H9 (cell line): ENCODE data around the gene MUSK. TPM values are rescaled to one million over a fixed set of nuclear protein-coding genes. Genes with fewer than 3 reads are reported as not detected.

Experiments used
- DNase-seq: peaks from one replicate; pipeline ENCODE4 v3.0.0-alpha.2; 2017
- H2AFZ ChIP-seq: one replicate; pipeline ENCODE4 v1.6.1; 2013; ENCODE audit warnings: mild to moderate bottlenecking, low read length, control low read depth, moderate library complexity
- H2AK5ac ChIP-seq: 2 replicates; pipeline ENCODE4 v1.6.1; 2013; ENCODE audit warnings: low read length, control low read depth, mixed read lengths; ENCODE audit not compliant: insufficient read length
- H2BK120ac ChIP-seq: one replicate; pipeline ENCODE4 v1.6.1; 2013; ENCODE audit warnings: low read depth, mild to moderate bottlenecking, low read length, control low read depth, inconsistent platforms; ENCODE audit not compliant: poor library complexity, severe bottlenecking
- H2BK12ac ChIP-seq: 2 replicates; pipeline ENCODE4 v1.6.1; 2013; ENCODE audit warnings: low read length, control low read depth, mixed read lengths, low read depth; ENCODE audit not compliant: insufficient read length
- H2BK15ac ChIP-seq: 2 replicates; pipeline ENCODE4 v1.6.1; 2013; ENCODE audit warnings: low read depth, low read length, control low read depth
- H2BK20ac ChIP-seq: one replicate; pipeline ENCODE4 v1.6.1; 2013; ENCODE audit warnings: low read depth, mild to moderate bottlenecking, low read length, control low read depth, inconsistent platforms; ENCODE audit not compliant: poor library complexity, severe bottlenecking
- H2BK5ac ChIP-seq: 2 replicates; pipeline ENCODE4 v1.6.1; 2013; ENCODE audit warnings: low read length, control low read depth, mixed read lengths; ENCODE audit not compliant: insufficient read length
- H3K14ac ChIP-seq: 2 replicates; pipeline ENCODE4 v1.6.1; 2013; ENCODE audit warnings: low read length, control low read depth; ENCODE audit not compliant: insufficient read depth
- H3K18ac ChIP-seq: 2 replicates; pipeline ENCODE4 v1.6.1; 2013; ENCODE audit warnings: low read depth, mild to moderate bottlenecking, mixed read lengths, low read length, control low read depth; ENCODE audit not compliant: insufficient read length
- H3K23ac ChIP-seq: 2 replicates; pipeline ENCODE4 v1.6.1; 2013; ENCODE audit warnings: low read length, control low read depth, mixed read lengths, low read depth; ENCODE audit not compliant: insufficient read length
- H3K23me2 ChIP-seq: 2 replicates; pipeline ENCODE4 v1.6.1; 2013; ENCODE audit warnings: low read depth, mild to moderate bottlenecking, mixed read lengths, low read length, control low read depth; ENCODE audit not compliant: insufficient read length, poor library complexity, severe bottlenecking
- H3K27ac ChIP-seq: 2 replicates; pipeline ENCODE4 v1.5.1; 2013; ENCODE audit warnings: low read length, control low read depth, mixed read lengths, low read depth; ENCODE audit not compliant: insufficient read length
- H3K27me3 ChIP-seq: 2 replicates; pipeline ENCODE4 v1.6.1; 2013; ENCODE audit warnings: low read length, control low read depth, inconsistent platforms; ENCODE audit not compliant: insufficient read depth
- H3K4ac ChIP-seq: 2 replicates; pipeline ENCODE4 v1.6.1; 2013; ENCODE audit warnings: low read depth, mild to moderate bottlenecking, control low read depth, inconsistent platforms, low read length, moderate library complexity
- H3K4me1 ChIP-seq: 2 replicates; pipeline ENCODE4 v1.6.1; 2013; ENCODE audit warnings: low read length, control low read depth, inconsistent platforms; ENCODE audit not compliant: insufficient read depth
- H3K4me2 ChIP-seq: 2 replicates; pipeline ENCODE4 v1.6.1; 2013; ENCODE audit warnings: low read length, control low read depth, mixed read lengths; ENCODE audit not compliant: insufficient read length, insufficient read depth
- H3K56ac ChIP-seq: 2 replicates; pipeline ENCODE4 v1.6.1; 2013; ENCODE audit warnings: low read depth, mild to moderate bottlenecking, mixed read lengths, low read length, control low read depth; ENCODE audit not compliant: insufficient read length
- H3K79me1 ChIP-seq: 2 replicates; pipeline ENCODE4 v1.6.1; 2013; ENCODE audit warnings: low read depth, mild to moderate bottlenecking, moderate library complexity, low read length, control low read depth, inconsistent platforms; ENCODE audit not compliant: insufficient read depth, poor library complexity, severe bottlenecking
- H3K79me2 ChIP-seq: 2 replicates; pipeline ENCODE4 v1.6.1; 2013; ENCODE audit warnings: low read length, control low read depth, inconsistent platforms; ENCODE audit not compliant: insufficient read depth
- H3K9ac ChIP-seq: 2 replicates; pipeline ENCODE4 v1.6.1; 2013; ENCODE audit warnings: low read length, control low read depth, mixed read lengths; ENCODE audit not compliant: insufficient read length; ENCODE audit errors: extremely low read depth
- H3K9me3 ChIP-seq: one replicate; pipeline ENCODE4 v1.6.1; 2013; ENCODE audit warnings: low read depth, low read length, inconsistent platforms; ENCODE audit not compliant: control insufficient read depth
- H3T11ph ChIP-seq: one replicate; pipeline ENCODE4 v1.6.1; 2013; ENCODE audit warnings: mild to moderate bottlenecking, low read length, control low read depth, inconsistent platforms
- H4K20me1 ChIP-seq: one replicate; pipeline ENCODE4 v1.6.1; 2013; ENCODE audit not compliant: control insufficient read depth, insufficient read length, insufficient read depth
- H4K5ac ChIP-seq: 2 replicates; pipeline ENCODE4 v1.6.1; 2013; ENCODE audit warnings: low read depth, mild to moderate bottlenecking, mixed read lengths, low read length, control low read depth; ENCODE audit not compliant: insufficient read length
- H4K8ac ChIP-seq: replicated peaks from 2 replicates; pipeline ENCODE4 v1.6.1; 2013; ENCODE audit warnings: low read length, control low read depth, mixed read lengths, low read depth; ENCODE audit not compliant: insufficient read length
- H4K91ac ChIP-seq: 2 replicates; pipeline ENCODE4 v1.6.1; 2013; ENCODE audit warnings: low read depth, mild to moderate bottlenecking, moderate library complexity, mixed read lengths, low read length, control low read depth; ENCODE audit not compliant: insufficient read length
- H3K27ac Mint-ChIP-seq, 3 experiments: 2 replicates in 2 of 3; 3 replicates in 1 of 3; pipeline ENCODE4 v1.8.0; 2020 to 2021; ENCODE audit warnings: mixed read lengths in 3 of 3, mild to moderate bottlenecking in 1 of 3, moderate library complexity in 1 of 3
- H3K27me3 Mint-ChIP-seq: 2 replicates; pipeline ENCODE4 v1.8.0; 2021; ENCODE audit warnings: low read depth, mild to moderate bottlenecking, moderate library complexity, mixed read lengths
- H3K36me3 Mint-ChIP-seq, 3 experiments: 2 replicates in 2 of 3; 3 replicates in 1 of 3; pipeline ENCODE4 v1.8.0; 2020 to 2021; ENCODE audit warnings: low read depth in 3 of 3, mixed read lengths in 3 of 3; ENCODE audit not compliant: insufficient read depth in 1 of 3
- H3K4me1 Mint-ChIP-seq, 2 experiments: 2 replicates each; pipeline ENCODE4 v1.8.0; 2020; ENCODE audit warnings: mixed read lengths in 2 of 2
- H3K4me3 Mint-ChIP-seq, 2 experiments: 2 replicates in 1 of 2; 3 replicates in 1 of 2; pipeline ENCODE4 v1.8.0; 2020 to 2021; ENCODE audit warnings: mild to moderate bottlenecking in 2 of 2, mixed read lengths in 2 of 2, moderate library complexity in 1 of 2
- H3K9me3 Mint-ChIP-seq, 2 experiments: 2 replicates in 1 of 2; 3 replicates in 1 of 2; pipeline ENCODE4 v1.8.0; 2020; ENCODE audit warnings: mild to moderate bottlenecking in 2 of 2, mixed read lengths in 2 of 2, moderate library complexity in 1 of 2
- CTCF ChIP-seq: fragments of 200-600 bp; sonication (generic); conservative IDR thresholded peaks from 3 replicates; pipeline ENCODE4 v1.8.0; 2021; ENCODE audit warnings: antibody characterized with exemption, mild to moderate bottlenecking
- WGBS: extraction: QIAGEN DNeasy Blood & Tissue Kit; methylation state at CpG from one replicate; pipeline ENCODE4 v1.1.7; 2013; ENCODE audit warnings: missing lambda C conversion rate, low lambda C conversion rate, mixed read lengths; ENCODE audit not compliant: insufficient read length; ENCODE audit errors: extremely low coverage; 5-methylcytosine and 5-hydroxymethylcytosine counted together
- total RNA-seq: library from RNA; stranded (reverse); gene quantifications from 2 replicates; pipeline ENCODE4 v1.2.1, GENCODE V29; 2021

The MUSK gene
- total RNA-seq, 1 experiment from 2014 or later: not detected

- Histone ChIP-seq H2BK5ac (no peak overlapping the region), H2BK20ac (no peak overlapping the region), H3K27ac (no peak overlapping the region), H3K56ac (no peak overlapping the region), H4K5ac (no peak overlapping the region), H3K18ac (no peak overlapping the region), H3K4ac (no peak overlapping the region), H2AFZ (no peak overlapping the region), H2AK5ac (no peak overlapping the region), H3K9me3 (no peaks in the 10 kb centered on the region), H2BK120ac (no peak overlapping the region), H3K9ac (no peak overlapping the region), H3T11ph (no peak overlapping the region), H3K14ac (no peak overlapping the region), H2BK12ac (no peak overlapping the region), H3K23me2 (no peaks in the 10 kb centered on the region), H3K23ac (no peak overlapping the region), H3K4me1 (no peaks in the 10 kb centered on the region), H4K8ac (no peak overlapping the region), H3K4me2 (no peak overlapping the region), H4K20me1 (no peaks in the 10 kb centered on the region), H4K91ac (no peak overlapping the region), H2BK15ac (no peak overlapping the region), H3K79me2 (no peaks in the 10 kb centered on the region), H3K79me1 (no peaks in the 10 kb centered on the region), H3K27me3 (no peaks in the 10 kb centered on the region)
- Mint-ChIP-seq H3K4me1 (no peaks in the 10 kb centered on the region), H3K27ac (no peak overlapping the region), H3K27me3 (no peaks in the 10 kb centered on the region; the same call in 1 of the 2 replicates), H3K4me3 (no peak overlapping the region), H3K36me3 (no peaks in the 10 kb centered on the region), H3K9me3 (no peaks in the 10 kb centered on the region)
- WGBS: no CpG with 5 or more reads among the region's 2 CpGs
- DNase-seq: no peak
- TF ChIP-seq CTCF: no peak
Observed at GRCh38 chr9:110703669-110704068, 35.1 kb downstream of the MUSK start.
